HepG2 (cell line): Measurements from ENCODE around the gene TGFBR1. TPM values are rescaled to one million over a fixed set of nuclear protein-coding genes. Genes with fewer than 3 reads are reported as not detected.

ENCODE experiments used
- ATAC-seq: fragments of 200-7000 bp; cut with Tn5 transposase; 3 replicates; pipeline ENCODE4 v1.9.1; 2020; ENCODE audit warnings: mild to moderate bottlenecking, moderate library complexity
- BruUV-seq: library from RNA; stranded (reverse); fragments of 400-500 nt; replicated peaks from 2 replicates; lab custom pipeline; 2021; lab: Mats Ljungman, UMichigan
- CTCF ChIA-PET: fragments of 300-600 bp; formaldehyde crosslinking; extraction: SDS; loops from one replicate; lab custom pipeline; 2021; ENCODE audit warnings: low total read pairs, inconsistent platforms, low intra/inter-chr PET ratio; lab: Yijun Ruan, JAX
- POLR2A ChIA-PET: fragments of 350-600 bp; sonication (Branson Sonifier 250); formaldehyde crosslinking; loops from one replicate; lab custom pipeline; 2020; ENCODE audit warnings: antibody characterized with exemption, inconsistent platforms; lab: Yijun Ruan, JAX
- DNase-seq: peaks from one replicate; pipeline ENCODE4 v3.0.0-alpha.2; 2015; ENCODE audit warnings: low spot score
- FAIRE-seq: peaks from 3 replicates; lab custom pipeline; 2011; peaks lifted over from hg19 to GRCh38; lab: Jason Lieb, UNC
- H2AFZ ChIP-seq: one replicate; pipeline ENCODE4 v1.6.1; 2011; ENCODE audit warnings: low read length, inconsistent platforms
- H3K27ac ChIP-seq: fragments of 300-600 bp; 3 replicates; pipeline ENCODE4 v1.8.0; 2011; ENCODE audit warnings: mixed run types, mild to moderate bottlenecking, mixed read lengths, low read length, inconsistent platforms; ENCODE audit not compliant: insufficient read depth; ENCODE audit errors: extremely low read length
- H3K27me3 ChIP-seq, 2 experiments: fragments of 200-600 bp in 1 of 2; 2 replicates in 1 of 2; 3 replicates in 1 of 2; pipeline versions ENCODE4 v1.6.0 to v1.8.0; 2011; ENCODE audit warnings: low read length in 2 of 2, mild to moderate bottlenecking in 2 of 2, moderate library complexity in 2 of 2, inconsistent platforms in 1 of 2; ENCODE audit not compliant: insufficient read depth in 2 of 2, control insufficient read depth in 1 of 2
- H3K36me3 ChIP-seq, 2 experiments: fragments of 200-600 bp in 1 of 2; replicated peaks in 1 of 2; 2 replicates in 1 of 2; 3 replicates in 1 of 2; pipeline versions ENCODE4 v1.5.1 to v1.8.0; 2011; ENCODE audit warnings: low read length in 2 of 2, inconsistent platforms in 1 of 2; ENCODE audit not compliant: insufficient read depth in 2 of 2, control insufficient read depth in 1 of 2
- H3K4me1 ChIP-seq: 2 replicates; pipeline ENCODE4 v1.5.1; 2012; ENCODE audit warnings: low read length, inconsistent platforms; ENCODE audit not compliant: insufficient read depth
- H3K4me2 ChIP-seq: 2 replicates; pipeline ENCODE4 v1.6.0; 2011; ENCODE audit warnings: low read depth, low read length, inconsistent platforms
- H3K4me3 ChIP-seq, 3 experiments: fragments of 200-600 bp in 1 of 3; sonication (generic), shearing (Covaris generic) in 1 of 3; replicated peaks in 1 of 3; 2 replicates each; pipeline ENCODE4 v1.5.1; 2011 to 2016; ENCODE audit warnings: low read length in 3 of 3, inconsistent platforms in 2 of 3, low read depth in 2 of 3, mild to moderate bottlenecking in 2 of 3, control low read depth in 1 of 3, mixed read lengths in 1 of 3; ENCODE audit not compliant: insufficient read depth in 1 of 3
- H3K79me2 ChIP-seq: one replicate; pipeline ENCODE4 v1.6.1; 2011; ENCODE audit warnings: low read length, inconsistent platforms; ENCODE audit not compliant: insufficient read depth
- H3K9ac ChIP-seq: 2 replicates; pipeline ENCODE4 v1.6.0; 2011; ENCODE audit warnings: mild to moderate bottlenecking, low read depth, low read length, inconsistent platforms; ENCODE audit not compliant: insufficient read depth
- H3K9me3 ChIP-seq: 2 replicates; pipeline ENCODE4 v1.5.1; 2012; ENCODE audit warnings: mild to moderate bottlenecking, low read length
- H4K20me1 ChIP-seq: 2 replicates; pipeline ENCODE4 v1.6.0; 2011; ENCODE audit warnings: inconsistent platforms, mild to moderate bottlenecking, low read length, moderate library complexity; ENCODE audit not compliant: insufficient read depth
- GMEB2 ChIP-seq: IDR thresholded peaks from 2 replicates; pipeline ENCODE4 v1.6.1; 2016; ENCODE audit warnings: missing biosample characterization, missing genetic modification reagents, low read depth
- HNF4A ChIP-seq: sonication (generic); formaldehyde crosslinking; IDR thresholded peaks from 2 replicates; pipeline ENCODE4 v1.4.0; 2020; ENCODE audit warnings: missing genetic modification reagents
- MED8 ChIP-seq: sonication (generic); formaldehyde crosslinking; IDR thresholded peaks from 2 replicates; pipeline ENCODE4 v1.8.1; 2023; ENCODE audit warnings: mild to moderate bottlenecking, missing genetic modification reagents; ENCODE audit not compliant: insufficient replicate concordance
- POGK ChIP-seq: sonication (generic); formaldehyde crosslinking; conservative IDR thresholded peaks from 2 replicates; pipeline ENCODE4 v1.8.0; 2022; ENCODE audit warnings: mild to moderate bottlenecking, moderate library complexity, missing genetic modification reagents
- REXO4 ChIP-seq: sonication (generic); formaldehyde crosslinking; IDR thresholded peaks from 2 replicates; pipeline ENCODE4 v1.8.0; 2022; ENCODE audit warnings: missing genetic modification reagents, mild to moderate bottlenecking, borderline replicate concordance
- TEAD3 ChIP-seq: optimal IDR thresholded peaks from 2 replicates; pipeline ENCODE3; 2016; ENCODE audit warnings: borderline replicate concordance
- ZNF143 ChIP-seq: sonication (generic); formaldehyde crosslinking; IDR thresholded peaks from 2 replicates; pipeline ENCODE4 v1.4.0; 2020; ENCODE audit warnings: missing genetic modification reagents
- ZNF577 ChIP-seq: sonication (generic); formaldehyde crosslinking; IDR thresholded peaks from 2 replicates; pipeline ENCODE4 v1.4.0; 2020; ENCODE audit warnings: mild to moderate bottlenecking, low read depth, missing genetic modification reagents, borderline replicate concordance
- WGBS: methylation state at CpG from one replicate; pipeline ENCODE4 v1.1.6; 2017; ENCODE audit warnings: low lambda C conversion rate; 5-methylcytosine and 5-hydroxymethylcytosine counted together
- in situ Hi-C: cut with HindIII; loops from 2 replicates; pipeline ENCODE4 v1.10.0; 2017; ENCODE audit warnings: low pct_unique_long_range_greater_than_20kb; ENCODE audit not compliant: extremely low pct_ligation_motif_present
- intact Hi-C: fragments of 100-400 bp; cut with micrococcal nuclease; formaldehyde crosslinking; loops from one replicate; pipeline ENCODE4 v1.10.0; 2022; ENCODE audit not compliant: unreplicated experiment
- polyA plus RNA-seq, 8 experiments: library from polyadenylated mRNA; depleted of rRNA in 3 of 8; stranded (reverse) in 7 of 8; unstranded in 1 of 8; fragments of >200 nt; fragmentation: Illumina TruSeq in 4 of 8; extraction: Trizol in 4 of 8; gene quantifications; 2 replicates each; pipeline versions ENCODE4 v1.2.1 to v1.2.3, GENCODE V29; 2011 to 2016; ENCODE audit warnings: low read depth in 4 of 8, missing spikeins in 1 of 8, mixed read lengths in 1 of 8; ENCODE audit not compliant: insufficient read depth in 1 of 8
- total RNA-seq, 5 experiments: library from RNA; depleted of rRNA; stranded (reverse); fragments of >200 nt; fragmentation: Illumina TruSeq; extraction: Trizol; gene quantifications; 2 replicates each; pipeline ENCODE4 v1.2.3, GENCODE V29; 2016; ENCODE audit warnings: low read depth in 1 of 5
- TF ChIP-seq, protein P1 (sequence below): sonication (generic); formaldehyde crosslinking; IDR thresholded peaks from 2 replicates; pipeline ENCODE4 v1.5.1; 2020; ENCODE audit warnings: mild to moderate bottlenecking, missing genetic modification reagents, moderate library complexity

Gene TGFBR1
- total and polyA plus RNA-seq, 2 of the 13 experiments (the other 11 are each of a cell fraction or from before 2014, with no cell fraction given): 16.8 to 23.9 TPM

DNA sequence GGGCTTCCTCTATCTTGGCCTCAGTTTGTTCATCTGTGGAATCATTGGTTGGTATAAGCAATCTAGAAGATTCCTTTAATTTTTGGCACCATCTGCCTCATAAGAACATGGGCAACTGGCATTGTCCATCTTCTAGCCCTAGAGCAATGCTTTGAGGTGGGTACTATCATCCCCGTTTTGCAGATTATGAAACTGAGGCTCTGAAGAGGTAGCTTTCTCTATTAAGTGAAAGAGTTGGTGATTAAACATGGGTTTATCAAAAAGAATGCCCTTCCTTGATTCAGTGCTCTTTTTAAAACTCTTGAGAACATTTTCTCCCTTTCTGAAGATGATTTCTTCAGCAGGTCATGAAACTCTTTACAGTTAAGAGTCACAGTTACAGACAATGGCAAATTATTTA, 42.4 kb upstream of the TGFBR1 start (continued):
- TF ChIP-seq, protein P1, sequence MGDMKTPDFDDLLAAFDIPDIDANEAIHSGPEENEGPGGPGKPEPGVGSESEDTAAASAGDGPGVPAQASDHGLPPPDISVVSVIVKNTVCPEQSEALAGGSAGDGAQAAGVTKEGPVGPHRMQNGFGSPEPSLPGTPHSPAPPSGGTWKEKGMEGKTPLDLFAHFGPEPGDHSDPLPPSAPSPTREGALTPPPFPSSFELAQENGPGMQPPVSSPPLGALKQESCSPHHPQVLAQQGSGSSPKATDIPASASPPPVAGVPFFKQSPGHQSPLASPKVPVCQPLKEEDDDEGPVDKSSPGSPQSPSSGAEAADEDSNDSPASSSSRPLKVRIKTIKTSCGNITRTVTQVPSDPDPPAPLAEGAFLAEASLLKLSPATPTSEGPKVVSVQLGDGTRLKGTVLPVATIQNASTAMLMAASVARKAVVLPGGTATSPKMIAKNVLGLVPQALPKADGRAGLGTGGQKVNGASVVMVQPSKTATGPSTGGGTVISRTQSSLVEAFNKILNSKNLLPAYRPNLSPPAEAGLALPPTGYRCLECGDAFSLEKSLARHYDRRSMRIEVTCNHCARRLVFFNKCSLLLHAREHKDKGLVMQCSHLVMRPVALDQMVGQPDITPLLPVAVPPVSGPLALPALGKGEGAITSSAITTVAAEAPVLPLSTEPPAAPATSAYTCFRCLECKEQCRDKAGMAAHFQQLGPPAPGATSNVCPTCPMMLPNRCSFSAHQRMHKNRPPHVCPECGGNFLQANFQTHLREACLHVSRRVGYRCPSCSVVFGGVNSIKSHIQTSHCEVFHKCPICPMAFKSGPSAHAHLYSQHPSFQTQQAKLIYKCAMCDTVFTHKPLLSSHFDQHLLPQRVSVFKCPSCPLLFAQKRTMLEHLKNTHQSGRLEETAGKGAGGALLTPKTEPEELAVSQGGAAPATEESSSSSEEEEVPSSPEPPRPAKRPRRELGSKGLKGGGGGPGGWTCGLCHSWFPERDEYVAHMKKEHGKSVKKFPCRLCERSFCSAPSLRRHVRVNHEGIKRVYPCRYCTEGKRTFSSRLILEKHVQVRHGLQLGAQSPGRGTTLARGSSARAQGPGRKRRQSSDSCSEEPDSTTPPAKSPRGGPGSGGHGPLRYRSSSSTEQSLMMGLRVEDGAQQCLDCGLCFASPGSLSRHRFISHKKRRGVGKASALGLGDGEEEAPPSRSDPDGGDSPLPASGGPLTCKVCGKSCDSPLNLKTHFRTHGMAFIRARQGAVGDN (CRISPR knock-in tag): no peak

GRCh38 chr9:99063522-99063921, 41.4 kb upstream of the TGFBR1 start:
- BruUV-seq: no TSS peak
- 74% methylated on average over 1 of the region's 1 CpG for WGBS
- Histone ChIP-seq H3K4me3 (no peak overlapping the region), H3K4me1 (no peaks in the 10 kb centered on the region), H4K20me1 (no peaks in the 10 kb centered on the region), H3K27ac (no peak overlapping the region), H2AFZ (no peak overlapping the region), H3K27me3 (no peaks in the 10 kb centered on the region; a peak in 2 of 5 replicates), H3K79me2 (no peaks in the 10 kb centered on the region), H3K9ac (no peak overlapping the region)
- ChIA-PET CTCF (no interaction called here), POLR2A (no interaction called here)
- in situ Hi-C loops: no loop called here
- DNase-seq: peak; percentile 7
- TF ChIP-seq REXO4 (CRISPR knock-in tag): no peak
- no peak for TF ChIP-seq ZNF577
- TF ChIP-seq POGK: no peak
- no peak for TF ChIP-seq TEAD3
- peak; percentile 31; the same call in 1 of the 2 replicates for TF ChIP-seq HNF4A (CRISPR knock-in tag)
- TF ChIP-seq ZNF143: no peak
- no peak for TF ChIP-seq GMEB2 (CRISPR knock-in tag)
- no peak for TF ChIP-seq MED8 (CRISPR knock-in tag)
- TF ChIP-seq, all 625 proteins: peak for 1
- FAIRE-seq (no peak), ATAC-seq (peak; percentile 65; the same call in 2 of the 3 replicates)
- no peak overlapping the region for H3K4me2 ChIP-seq
- intact Hi-C loops: no loop called here
- no peaks in the 10 kb centered on the region for H3K36me3 ChIP-seq
- H3K9me3 ChIP-seq: no peaks in the 10 kb centered on the region
